VCaP (cell line): ENCODE results near the gene EBF4.

ENCODE experiments used
- H3K27ac ChIP-seq: fragments of 450-650 bp; 2 replicates; pipeline ENCODE4 v1.5.1; 2017
- TF ChIP-seq, protein P1 (sequence below): fragments of 450-650 bp; conservative IDR thresholded peaks from 2 replicates; pipeline ENCODE4 v1.5.1; 2017; ENCODE audit warnings: mild to moderate bottlenecking, moderate library complexity

The EBF4 gene

DNA sequence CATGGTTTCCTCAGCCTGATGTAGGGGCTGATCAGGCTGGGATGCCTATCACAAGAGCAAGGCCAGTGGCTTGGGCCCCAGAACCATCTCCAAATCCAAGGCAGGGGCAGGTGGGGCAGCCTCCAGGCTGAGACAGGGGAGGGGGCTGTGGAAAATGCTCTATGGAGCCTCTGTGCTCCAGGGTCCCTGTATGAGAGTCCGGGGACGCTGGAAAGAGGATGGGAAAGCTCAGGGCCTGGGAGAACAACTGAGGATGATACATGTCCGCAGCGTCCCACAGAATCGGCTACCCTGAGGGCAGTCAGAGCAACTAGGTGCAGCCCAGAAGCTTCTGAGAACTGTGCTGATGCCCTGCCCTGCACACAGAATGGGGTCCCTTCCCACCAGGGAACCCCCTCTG, 64.4 kb downstream of the EBF4 start:
- TF ChIP-seq, protein P1, sequence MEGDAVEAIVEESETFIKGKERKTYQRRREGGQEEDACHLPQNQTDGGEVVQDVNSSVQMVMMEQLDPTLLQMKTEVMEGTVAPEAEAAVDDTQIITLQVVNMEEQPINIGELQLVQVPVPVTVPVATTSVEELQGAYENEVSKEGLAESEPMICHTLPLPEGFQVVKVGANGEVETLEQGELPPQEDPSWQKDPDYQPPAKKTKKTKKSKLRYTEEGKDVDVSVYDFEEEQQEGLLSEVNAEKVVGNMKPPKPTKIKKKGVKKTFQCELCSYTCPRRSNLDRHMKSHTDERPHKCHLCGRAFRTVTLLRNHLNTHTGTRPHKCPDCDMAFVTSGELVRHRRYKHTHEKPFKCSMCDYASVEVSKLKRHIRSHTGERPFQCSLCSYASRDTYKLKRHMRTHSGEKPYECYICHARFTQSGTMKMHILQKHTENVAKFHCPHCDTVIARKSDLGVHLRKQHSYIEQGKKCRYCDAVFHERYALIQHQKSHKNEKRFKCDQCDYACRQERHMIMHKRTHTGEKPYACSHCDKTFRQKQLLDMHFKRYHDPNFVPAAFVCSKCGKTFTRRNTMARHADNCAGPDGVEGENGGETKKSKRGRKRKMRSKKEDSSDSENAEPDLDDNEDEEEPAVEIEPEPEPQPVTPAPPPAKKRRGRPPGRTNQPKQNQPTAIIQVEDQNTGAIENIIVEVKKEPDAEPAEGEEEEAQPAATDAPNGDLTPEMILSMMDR: no peak
- H3K27ac ChIP-seq: no peak overlapping the region

DNA sequence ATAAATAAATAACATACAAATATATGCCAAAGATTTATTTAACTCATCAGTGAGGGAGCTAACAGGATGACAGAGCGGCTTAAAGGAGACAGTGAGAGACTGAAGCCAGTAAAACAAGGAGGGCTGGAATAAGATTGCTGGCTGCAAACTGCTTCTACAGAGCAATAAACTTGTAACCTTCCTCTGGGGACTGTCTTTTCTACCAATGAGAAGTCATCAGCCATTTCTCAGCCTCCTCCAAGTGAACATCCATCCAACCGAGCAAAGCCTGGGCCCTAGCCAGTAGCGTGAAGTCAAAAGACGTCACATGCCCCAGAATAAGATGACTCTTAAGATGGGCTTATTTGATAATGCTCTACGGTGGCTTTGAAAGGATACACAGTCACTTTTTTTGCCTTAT, 65.4 kb downstream of the EBF4 start:
- TF ChIP-seq, protein P1: no peak
- H3K27ac ChIP-seq: no peak overlapping the region

DNA sequence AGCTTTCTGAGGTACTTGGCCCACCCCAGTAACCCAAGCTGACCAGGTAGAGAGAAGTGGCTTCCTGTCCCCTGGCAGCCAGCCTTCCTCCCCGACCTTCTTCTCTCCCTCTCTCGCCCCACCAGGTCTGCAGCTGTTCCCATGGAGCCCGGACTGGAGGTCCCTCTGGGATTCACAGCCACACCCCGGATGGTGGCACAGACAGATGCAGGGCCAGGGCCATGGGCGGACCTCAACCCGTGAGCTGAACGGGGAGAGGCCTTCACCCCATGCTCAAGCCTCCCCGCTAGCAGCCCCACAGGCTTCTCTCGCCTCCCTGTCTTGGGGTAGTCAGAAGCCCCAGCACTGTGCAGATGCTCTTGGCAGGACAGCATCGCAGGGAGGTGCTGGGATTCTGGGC, 66.6 kb downstream of the EBF4 start:
- TF ChIP-seq, protein P1: no peak
- no peak overlapping the region for H3K27ac ChIP-seq

DNA sequence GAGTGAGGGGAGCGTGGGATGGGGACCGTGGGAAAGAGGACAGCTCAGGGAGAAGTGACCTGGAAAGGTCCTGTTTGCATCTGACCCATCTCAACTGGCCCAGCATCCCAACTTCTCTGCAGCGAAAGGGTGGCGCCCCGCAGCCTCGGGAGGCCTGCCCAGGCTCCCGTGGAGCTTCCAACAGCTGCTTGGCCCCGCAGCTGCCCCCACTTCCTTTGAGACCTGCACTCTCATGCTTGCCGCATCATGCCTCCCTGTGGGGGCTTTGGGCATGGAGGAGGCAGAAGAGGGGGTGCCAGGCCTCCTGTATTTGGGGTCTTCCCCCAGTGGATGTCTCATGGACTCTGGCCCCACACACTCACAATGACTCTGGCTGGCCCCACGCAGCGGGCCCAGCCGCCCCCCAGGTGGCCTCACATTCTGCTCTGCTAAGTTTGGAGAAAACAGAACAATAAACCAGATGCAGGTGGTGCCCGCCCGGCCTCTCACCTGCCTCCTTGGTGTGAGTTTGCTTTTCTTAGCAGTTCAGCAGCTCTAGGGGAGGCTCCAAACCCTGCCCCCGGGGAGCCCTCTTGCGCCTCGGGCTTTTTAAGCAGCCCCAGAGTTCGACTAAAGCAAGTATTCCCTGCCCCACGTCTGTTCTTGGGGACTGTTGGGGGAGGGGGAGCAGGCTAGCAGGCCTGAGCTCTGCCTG, 67.2 kb downstream of the EBF4 start:
- TF ChIP-seq, protein P1: no peak
- no peak overlapping the region for H3K27ac ChIP-seq

DNA sequence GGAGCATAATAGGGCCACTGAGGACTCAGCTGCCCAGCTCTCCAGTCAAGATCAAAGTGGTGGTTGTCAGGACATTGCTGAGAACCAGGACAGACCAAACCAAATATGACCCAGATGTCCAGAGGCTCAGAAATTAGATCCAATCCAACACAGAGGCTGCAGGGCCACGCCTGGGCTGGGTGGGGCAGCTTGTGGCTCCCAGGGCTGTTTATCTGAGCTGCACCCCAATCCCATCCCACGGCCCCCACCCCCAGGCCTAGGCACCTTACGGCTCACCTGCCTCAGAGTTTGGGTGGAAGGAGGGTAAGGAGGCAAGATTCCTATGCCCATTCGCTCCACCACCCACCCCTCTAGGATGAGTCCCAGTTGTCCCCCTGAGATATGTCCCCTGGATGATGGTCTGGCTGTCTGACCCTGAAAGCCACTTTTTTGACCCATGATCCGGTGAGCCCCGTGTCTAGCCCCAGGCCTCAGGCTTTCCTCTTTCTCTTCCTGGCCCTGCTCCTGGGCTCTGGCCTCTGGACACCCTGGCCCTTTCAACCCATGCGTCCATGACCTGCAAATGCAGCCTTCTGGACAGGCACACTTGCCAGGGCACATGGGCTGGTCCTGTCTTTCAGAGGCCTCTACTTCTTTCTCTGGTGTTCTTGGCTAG, 67.8 kb downstream of the EBF4 start:
- TF ChIP-seq, protein P1: no peak
- H3K27ac ChIP-seq: no peak overlapping the region

DNA sequence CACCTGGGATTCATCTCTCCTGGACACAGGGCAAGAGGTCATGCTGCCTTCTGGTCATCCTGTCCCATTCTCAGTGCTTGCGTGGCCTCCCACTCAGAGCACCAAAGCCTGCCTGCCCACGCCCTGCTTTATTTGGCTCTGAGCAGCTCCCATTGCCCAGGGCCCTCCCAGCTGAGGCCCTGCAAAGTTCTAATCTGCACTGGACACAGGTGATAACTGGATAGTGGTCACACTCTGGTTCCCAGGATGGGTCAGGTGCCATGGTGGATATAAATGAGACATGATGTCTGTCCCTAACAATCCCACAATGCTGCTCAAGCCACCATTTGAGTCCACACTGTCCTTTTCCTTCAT, 68.3 kb downstream of the EBF4 start:
- TF ChIP-seq, protein P1: no peak
- no peak overlapping the region for H3K27ac ChIP-seq

DNA sequence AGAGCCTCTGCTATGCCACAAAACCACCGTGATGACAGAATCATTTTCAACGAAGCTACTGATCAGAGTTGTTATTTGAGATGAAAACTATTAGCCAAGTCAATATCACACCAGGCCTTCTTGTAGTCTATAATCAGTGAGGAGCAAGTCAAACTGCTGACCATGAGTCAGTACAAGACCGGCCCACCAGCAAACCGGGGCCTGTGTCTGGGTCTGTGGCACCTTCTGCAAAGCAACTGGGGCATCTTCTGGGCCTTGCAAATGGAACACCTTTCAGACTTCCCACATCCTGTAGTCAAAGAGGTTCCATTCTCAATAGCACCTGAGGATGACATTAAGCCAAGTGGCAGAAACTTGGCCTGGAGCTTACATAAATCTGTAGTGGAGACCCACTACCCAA, 69.3 kb downstream of the EBF4 start:
- TF ChIP-seq, protein P1: no peak
- H3K27ac ChIP-seq: no peak overlapping the region
